Liver (tissue), 9 donors: ENCODE measurements around the gene MYO1C. TPM values are rescaled to one million over a fixed set of nuclear protein-coding genes. Genes with fewer than 3 reads are reported as not detected.

Experiments
- DNase-seq: peaks from one replicate; pipeline ENCODE4 v3.0.0-alpha.2; 2017; ENCODE audit warnings: low spot score
- H3K27ac ChIP-seq, 2 donors: one replicate each; pipeline ENCODE4 v1.7.0; 2013; ENCODE audit warnings: inconsistent platforms in 2 of 2, low read length in 2 of 2, control low read depth in 1 of 2, low read depth in 1 of 2, mild to moderate bottlenecking in 1 of 2
- H3K27me3 ChIP-seq, 4 donors: one replicate each; pipeline versions ENCODE4 v1.6.1 to v1.7.0; 2013; ENCODE audit warnings: low read length in 3 of 4, inconsistent platforms in 1 of 4, mild to moderate bottlenecking in 1 of 4, moderate library complexity in 1 of 4; ENCODE audit not compliant: control insufficient read depth in 4 of 4, insufficient read depth in 4 of 4
- H3K36me3 ChIP-seq, 4 donors: one replicate each; pipeline versions ENCODE4 v1.6.1 to v1.7.0; 2013; ENCODE audit warnings: low read length in 3 of 4, mild to moderate bottlenecking in 3 of 4, low read depth in 1 of 4, moderate library complexity in 1 of 4; ENCODE audit not compliant: control insufficient read depth in 4 of 4, insufficient read depth in 3 of 4
- H3K4me1 ChIP-seq, 4 donors: one replicate each; pipeline versions ENCODE4 v1.6.1 to v1.7.0; 2013; ENCODE audit warnings: low read length in 3 of 4, mild to moderate bottlenecking in 3 of 4, moderate library complexity in 1 of 4; ENCODE audit not compliant: control insufficient read depth in 4 of 4, insufficient read depth in 4 of 4
- H3K4me3 ChIP-seq, 3 donors: one replicate each; pipeline versions ENCODE4 v1.6.1 to v1.7.0; 2013; ENCODE audit warnings: low read length in 3 of 3, control low read depth in 1 of 3, low read depth in 1 of 3, mild to moderate bottlenecking in 1 of 3
- H3K9ac ChIP-seq, 2 donors: one replicate each; pipeline ENCODE4 v1.7.0; 2013; ENCODE audit warnings: low read length in 2 of 2, mild to moderate bottlenecking in 2 of 2, moderate library complexity in 2 of 2, control low read depth in 1 of 2, low read depth in 1 of 2
- H3K9me3 ChIP-seq, 4 donors: one replicate each; pipeline versions ENCODE4 v1.6.1 to v1.7.0; 2013; ENCODE audit warnings: low read length in 3 of 4; ENCODE audit not compliant: control insufficient read depth in 4 of 4
- ATF3 ChIP-seq: IDR thresholded peaks from 2 replicates; pipeline ENCODE4 v1.6.1; 2016; ENCODE audit warnings: antibody characterized with exemption
- FOXA1 ChIP-seq: IDR thresholded peaks from 2 replicates; pipeline ENCODE4 v1.6.1; 2016; ENCODE audit warnings: antibody characterized with exemption
- FOXA2 ChIP-seq: IDR thresholded peaks from 2 replicates; pipeline ENCODE4 v1.6.1; 2016; ENCODE audit warnings: antibody characterized with exemption
- GABPA ChIP-seq, 2 donors: IDR thresholded peaks in 1 of 2; conservative IDR thresholded peaks in 1 of 2; 2 replicates each; pipeline ENCODE4 v1.6.1; 2016; ENCODE audit warnings: antibody characterized with exemption in 2 of 2, mild to moderate bottlenecking in 1 of 2, moderate library complexity in 1 of 2
- JUND ChIP-seq, 2 donors: IDR thresholded peaks; 2 replicates each; pipeline ENCODE4 v1.6.1; 2016; ENCODE audit warnings: antibody characterized with exemption in 2 of 2
- NR2F2 ChIP-seq: IDR thresholded peaks from 2 replicates; pipeline ENCODE4 v1.6.1; 2016; ENCODE audit warnings: antibody characterized with exemption
- RAD21 ChIP-seq, 2 donors: IDR thresholded peaks; 2 replicates each; pipeline ENCODE4 v1.6.1; 2016; ENCODE audit warnings: antibody characterized with exemption in 2 of 2, mild to moderate bottlenecking in 2 of 2
- RXRA ChIP-seq, 2 donors: IDR thresholded peaks; 2 replicates each; pipeline ENCODE4 v1.6.1; 2017 to 2018; ENCODE audit warnings: antibody characterized with exemption in 2 of 2, mild to moderate bottlenecking in 1 of 2
- TAF1 ChIP-seq: conservative IDR thresholded peaks from 2 replicates; pipeline ENCODE4 v1.6.1; 2016; ENCODE audit warnings: antibody characterized with exemption, mild to moderate bottlenecking
- ZBTB33 ChIP-seq: IDR thresholded peaks from 2 replicates; pipeline ENCODE4 v1.6.1; 2016; ENCODE audit warnings: antibody characterized with exemption
- WGBS: extraction: QIAGEN DNeasy Blood & Tissue Kit; methylation state at CpG from one replicate; pipeline ENCODE4 v1.1.7; 2013; 5-methylcytosine and 5-hydroxymethylcytosine counted together
- polyA plus RNA-seq, 2 donors: library from polyadenylated mRNA; stranded (reverse) in 1 of 2; unstranded in 1 of 2; fragments of 200-250 nt in 1 of 2; fragments of >200 nt in 1 of 2; fragmentation: Nextera tagmentation in 1 of 2; extraction: Ambion mirVana in 1 of 2; gene quantifications; one replicate each; pipeline versions ENCODE4 v1.2.1 to v1.2.3, GENCODE V29; 2013 to 2015
- total RNA-seq, 2 donors: library from RNA; depleted of rRNA; stranded (reverse); fragments of >200 nt; gene quantifications; one replicate each; pipeline ENCODE4 v1.2.3, GENCODE V29; 2014
- TF ChIP-seq, protein P1 (sequence below): IDR thresholded peaks from 2 replicates; pipeline ENCODE4 v1.6.1; 2016; ENCODE audit warnings: antibody characterized with exemption
- TF ChIP-seq, protein P2 (sequence below): fragments of 150-350 bp; IDR thresholded peaks from 2 replicates; pipeline ENCODE4 v1.5.1; 2017; ENCODE audit warnings: improper control_type of control experiment, low read depth, low read length; ENCODE audit not compliant: missing input control
- donor health status: healthy.
- donor health status: healthy.
- donor health status: healthy.
- donor health status: healthy.
- donor health status: healthy.

The MYO1C gene
- total and polyA plus RNA-seq, 4 donors, result 20.3 to 61.7 (median 28.2) TPM

DNA sequence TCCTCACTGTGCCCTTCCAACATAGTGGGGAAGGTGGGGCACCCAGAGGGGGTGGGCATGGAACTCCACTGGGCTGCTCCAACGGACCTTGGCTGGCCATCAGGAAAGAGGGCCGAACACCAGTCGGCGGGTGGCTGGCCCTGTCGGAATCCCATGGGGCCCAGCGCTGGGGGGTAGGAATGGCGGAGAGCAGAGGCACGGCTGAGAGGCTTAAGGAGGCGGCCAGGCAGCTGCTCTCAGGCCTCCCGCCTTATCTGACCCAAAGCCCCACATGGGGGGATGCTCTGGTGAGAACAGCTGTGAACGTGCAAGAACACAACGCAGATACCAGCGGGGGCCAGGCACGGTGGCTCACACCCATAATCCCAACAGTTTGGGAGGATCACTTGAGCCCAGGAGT is 4.4 kb upstream of the MYO1C start:
- 96% methylated on average over 14 of the region's 14 CpGs for WGBS
- peaks cover 0 to 7% (median 4%) of the 10 kb centered on the region in 4 donors for H3K4me1 ChIP-seq
- no peak for DNase-seq
- H3K36me3 ChIP-seq, result peaks cover 1 to 30% (median 18%) of the 10 kb centered on the region in 4 donors
- H3K9ac ChIP-seq, result no peak overlapping the region
- no peaks in the 10 kb centered on the region for H3K9me3 ChIP-seq
- no peaks in the 10 kb centered on the region for H3K27me3 ChIP-seq
- H3K4me3 ChIP-seq, result no peak overlapping the region
- H3K27ac ChIP-seq, result no peak overlapping the region
- no peak for TF ChIP-seq RXRA (IDR thresholded peaks at IDR 0.05)
- TF ChIP-seq FOXA1, result no peak
- no peak for TF ChIP-seq TAF1
- TF ChIP-seq RAD21 (IDR thresholded peaks at IDR 0.05), result no peak

DNA sequence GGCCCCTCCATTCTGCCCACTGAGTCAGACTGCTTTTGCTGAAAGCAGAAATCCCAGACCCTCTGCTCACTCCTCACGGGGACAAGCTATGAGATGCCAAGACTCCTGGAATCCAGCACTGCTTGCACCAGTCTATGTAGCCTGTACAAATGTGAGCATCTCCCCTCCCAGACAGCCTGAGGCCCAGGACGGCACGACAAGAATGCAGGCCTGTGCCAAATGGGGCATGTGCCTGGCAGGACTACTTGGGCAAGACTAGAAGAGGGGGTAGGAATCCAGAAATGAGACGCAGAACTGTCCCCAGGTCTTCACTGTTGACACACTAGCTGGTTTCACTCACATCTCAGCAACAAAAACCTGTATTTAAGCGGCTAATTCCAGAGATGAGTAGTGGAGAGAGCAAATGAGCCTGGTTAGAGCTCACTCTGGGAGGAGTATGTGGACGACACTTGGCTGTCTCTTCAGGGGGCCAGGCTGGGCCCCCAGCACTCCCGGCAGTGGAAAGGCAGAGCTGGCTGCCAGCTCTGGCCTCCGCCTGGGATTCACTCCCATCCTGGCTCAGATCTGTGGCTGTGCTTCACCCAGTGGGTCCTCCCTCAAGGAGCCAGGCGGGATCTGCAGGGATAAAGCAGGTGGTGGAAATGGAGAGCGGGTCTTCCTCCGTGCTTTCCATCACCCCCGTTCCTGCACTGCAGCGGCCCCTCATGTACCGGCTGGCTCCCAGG is 2.9 kb upstream of the MYO1C start:
- Histone ChIP-seq H3K27ac (no peak overlapping the region), H3K9me3 (no peaks in the 10 kb centered on the region), H3K36me3 (peaks cover 1 to 30% (median 18%) of the 10 kb centered on the region in 4 donors), H3K4me1 (peaks cover 4 to 16% (median 6%) of the 10 kb centered on the region in 4 donors), H3K9ac (no peak overlapping the region), H3K27me3 (no peaks in the 10 kb centered on the region), H3K4me3 (no peak overlapping the region)
- TF ChIP-seq FOXA2 (no peak), ATF3 (no peak), TAF1 (no peak), NR2F2 (no peak), JUND (IDR thresholded peaks at IDR 0.05) (no peak), GABPA (IDR thresholded peaks at IDR 0.05 in 1 of 2, conservative IDR thresholded peaks at IDR 0.05 in 1 of 2) (no peak)
- TF ChIP-seq, protein P1, sequence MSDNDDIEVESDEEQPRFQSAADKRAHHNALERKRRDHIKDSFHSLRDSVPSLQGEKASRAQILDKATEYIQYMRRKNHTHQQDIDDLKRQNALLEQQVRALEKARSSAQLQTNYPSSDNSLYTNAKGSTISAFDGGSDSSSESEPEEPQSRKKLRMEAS, result no peak
- no peak for DNase-seq
- 91% methylated on average over 14 of the region's 14 CpGs for WGBS

GRCh38 chr17:1494736-1495253 is 2.3 kb upstream of the MYO1C start:
- TF ChIP-seq, protein P2, sequence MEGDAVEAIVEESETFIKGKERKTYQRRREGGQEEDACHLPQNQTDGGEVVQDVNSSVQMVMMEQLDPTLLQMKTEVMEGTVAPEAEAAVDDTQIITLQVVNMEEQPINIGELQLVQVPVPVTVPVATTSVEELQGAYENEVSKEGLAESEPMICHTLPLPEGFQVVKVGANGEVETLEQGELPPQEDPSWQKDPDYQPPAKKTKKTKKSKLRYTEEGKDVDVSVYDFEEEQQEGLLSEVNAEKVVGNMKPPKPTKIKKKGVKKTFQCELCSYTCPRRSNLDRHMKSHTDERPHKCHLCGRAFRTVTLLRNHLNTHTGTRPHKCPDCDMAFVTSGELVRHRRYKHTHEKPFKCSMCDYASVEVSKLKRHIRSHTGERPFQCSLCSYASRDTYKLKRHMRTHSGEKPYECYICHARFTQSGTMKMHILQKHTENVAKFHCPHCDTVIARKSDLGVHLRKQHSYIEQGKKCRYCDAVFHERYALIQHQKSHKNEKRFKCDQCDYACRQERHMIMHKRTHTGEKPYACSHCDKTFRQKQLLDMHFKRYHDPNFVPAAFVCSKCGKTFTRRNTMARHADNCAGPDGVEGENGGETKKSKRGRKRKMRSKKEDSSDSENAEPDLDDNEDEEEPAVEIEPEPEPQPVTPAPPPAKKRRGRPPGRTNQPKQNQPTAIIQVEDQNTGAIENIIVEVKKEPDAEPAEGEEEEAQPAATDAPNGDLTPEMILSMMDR, result no peak
- no peak for TF ChIP-seq ZBTB33
- no peak for TF ChIP-seq RAD21 (IDR thresholded peaks at IDR 0.05)
- Histone ChIP-seq H3K9ac (no peak overlapping the region), H3K36me3 (peaks cover 1 to 30% (median 18%) of the 10 kb centered on the region in 4 donors), H3K27ac (no peak overlapping the region), H3K4me3 (no peak overlapping the region), H3K27me3 (no peaks in the 10 kb centered on the region), H3K9me3 (no peaks in the 10 kb centered on the region), H3K4me1 (peaks cover 6 to 23% (median 12%) of the 10 kb centered on the region in 4 donors)
- DNase-seq, result no peak
- 96% methylated on average over 11 of the region's 11 CpGs for WGBS
